Measurements from ENCODE around the gene OSBP2.

GRCh38 chr22:30864441-30865420 is 170.1 kb downstream of the OSBP2 start:
- no peak for TF ChIP-seq CTCF (IDR thresholded peaks at IDR 0.05 in 8 of 11, conservative IDR thresholded peaks at IDR 0.05 in 3 of 11)
- no peak for TF ChIP-seq POLR2A (IDR thresholded peaks at IDR 0.05)
